ENCODE data around the gene MAGEA1.
"Not testable (repeated sequence)": the region's sequence is repeated elsewhere in the genome, so short reads cannot be mapped to it uniquely, and the experiment has no call there.

The MAGEA1 gene

DNA sequence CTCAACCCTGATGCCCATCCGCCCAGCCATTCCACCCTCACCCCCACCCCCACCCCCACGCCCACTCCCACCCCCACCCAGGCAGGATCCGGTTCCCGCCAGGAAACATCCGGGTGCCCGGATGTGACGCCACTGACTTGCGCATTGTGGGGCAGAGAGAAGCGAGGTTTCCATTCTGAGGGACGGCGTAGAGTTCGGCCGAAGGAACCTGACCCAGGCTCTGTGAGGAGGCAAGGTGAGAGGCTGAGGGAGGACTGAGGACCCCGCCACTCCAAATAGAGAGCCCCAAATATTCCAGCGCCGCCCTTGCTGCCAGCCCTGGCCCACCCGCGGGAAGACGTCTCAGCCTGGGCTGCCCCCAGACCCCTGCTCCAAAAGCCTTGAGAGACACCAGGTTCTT, at the start of gene MAGEA1:
MAGEA1 (plus strand) TSS at position 154 of the 400 bp plus-strand sequence. CDS start 3,106 bp downstream, outside the sequence.
- no peak for FAIRE-seq

DNA sequence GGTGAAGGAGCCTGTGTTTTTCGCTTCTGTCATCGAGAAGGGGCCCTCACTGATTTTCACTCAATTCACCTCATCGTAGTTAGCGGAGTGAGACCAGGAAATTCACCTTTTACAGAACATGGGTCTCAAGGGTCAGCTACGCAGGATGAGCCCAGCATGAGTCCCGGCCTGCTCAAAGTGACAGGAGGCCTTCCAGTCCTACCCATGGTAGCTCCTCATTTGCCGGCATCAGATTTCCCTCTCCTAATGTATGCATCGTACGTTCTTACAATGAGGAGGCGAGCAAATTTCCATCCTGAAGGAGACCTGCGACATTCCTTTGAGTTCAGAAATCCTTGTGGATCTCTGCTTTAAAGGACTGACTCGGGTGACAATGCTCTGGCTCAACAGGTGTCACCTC, 46.2 kb upstream of the MAGEA1 start:
- not testable (repeated sequence) for FAIRE-seq

- FAIRE-seq: peak; percentile 100
Observed at GRCh38 chrX:153139074-153139473, 40.0 kb upstream of the MAGEA1 start.

GRCh38 chrX:153146288-153146687, 32.8 kb upstream of the MAGEA1 start:
- not testable (repeated sequence) for FAIRE-seq

- no peak for FAIRE-seq
Observed at GRCh38 chrX:153153516-153153915, 25.6 kb upstream of the MAGEA1 start.

DNA sequence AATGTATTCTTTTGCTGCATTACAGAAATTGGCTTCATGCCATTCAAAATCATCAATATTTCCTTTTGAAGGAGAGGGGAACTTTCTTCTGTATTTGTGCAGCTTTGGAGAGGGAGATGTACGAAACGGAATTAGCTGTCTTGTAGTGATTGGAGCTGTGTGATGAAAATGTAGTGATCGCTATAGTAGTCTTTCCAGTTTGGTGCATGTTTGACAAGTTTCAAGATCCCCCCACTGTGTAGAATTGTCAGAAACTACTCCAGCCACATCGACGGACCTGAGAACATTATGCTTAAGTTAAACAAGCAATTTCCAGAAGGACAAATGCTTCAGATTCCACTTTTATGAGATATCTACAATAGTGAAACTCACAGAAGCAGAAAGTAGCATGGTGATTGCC, 21.6 kb upstream of the MAGEA1 start:
- FAIRE-seq: no peak

DNA sequence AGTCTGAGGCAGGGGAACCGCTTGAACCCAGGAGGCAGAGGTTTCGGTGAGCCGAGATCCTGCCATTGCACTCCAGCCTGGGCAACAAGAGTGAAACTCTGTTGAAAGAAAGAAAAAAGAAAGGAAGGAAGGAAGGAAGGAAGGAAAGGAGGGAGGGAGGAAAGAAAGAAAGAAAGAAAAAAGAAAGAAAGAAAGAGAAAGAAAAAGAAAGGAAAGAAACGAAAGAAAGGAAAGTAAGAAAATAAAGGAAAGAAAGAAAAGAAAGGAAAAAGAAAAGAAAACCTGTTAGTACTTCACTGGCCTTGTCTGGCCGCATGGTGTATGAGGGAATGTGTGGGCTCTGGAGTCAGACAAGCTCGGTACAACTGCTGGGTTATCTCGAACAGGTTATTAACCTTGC, 20.8 kb upstream of the MAGEA1 start:
- FAIRE-seq: no peak

GRCh38 chrX:153161952-153162351, 17.1 kb upstream of the MAGEA1 start:
- FAIRE-seq: no peak

DNA sequence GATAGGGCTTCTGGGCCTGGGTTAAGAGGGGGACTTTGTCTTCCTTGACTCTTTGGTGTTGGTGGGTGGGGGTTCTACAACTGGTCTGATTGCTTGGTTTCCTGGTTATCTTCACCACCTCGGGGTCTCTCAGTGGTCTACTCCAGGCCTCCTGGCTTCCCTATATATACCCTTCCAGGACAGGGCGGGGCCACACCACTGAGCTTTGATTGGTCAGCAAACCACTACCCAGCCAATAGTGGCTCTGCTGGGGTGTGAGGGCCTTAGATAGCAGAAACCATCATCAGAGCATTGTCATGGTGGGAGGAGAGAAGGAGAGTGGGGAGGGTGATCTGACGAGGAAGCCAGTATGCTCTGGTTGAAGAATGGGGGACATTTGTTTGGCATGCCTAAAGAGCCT, 14.4 kb upstream of the MAGEA1 start:
- FAIRE-seq: no peak

- not testable (repeated sequence) for FAIRE-seq
Observed at GRCh38 chrX:153168423-153168822, 10.7 kb upstream of the MAGEA1 start.

GRCh38 chrX:153181822-153182221, 2.7 kb downstream of the MAGEA1 start:
- no peak for FAIRE-seq

DNA sequence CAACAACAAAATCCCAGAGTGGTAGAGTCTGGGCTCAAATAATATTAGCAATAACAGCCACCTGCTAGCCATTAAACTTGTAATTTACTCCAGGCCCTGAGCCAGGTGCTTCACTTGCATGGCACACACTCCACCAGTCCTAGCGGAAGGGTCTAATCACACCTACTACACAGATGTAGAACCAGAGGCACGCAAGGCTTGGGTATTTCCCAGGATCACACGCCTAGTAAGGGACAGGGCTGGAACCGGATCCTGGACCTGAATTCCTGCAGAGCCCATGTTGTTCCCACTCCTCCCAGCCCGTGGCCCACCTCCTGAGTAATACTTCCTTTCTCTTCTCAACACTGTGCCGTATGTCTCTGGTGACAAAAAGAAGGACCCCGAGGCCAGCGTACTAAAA, 5.7 kb downstream of the MAGEA1 start:
- FAIRE-seq: no peak

- FAIRE-seq: no peak
Observed at GRCh38 chrX:153190381-153190780, 11.3 kb downstream of the MAGEA1 start.

DNA sequence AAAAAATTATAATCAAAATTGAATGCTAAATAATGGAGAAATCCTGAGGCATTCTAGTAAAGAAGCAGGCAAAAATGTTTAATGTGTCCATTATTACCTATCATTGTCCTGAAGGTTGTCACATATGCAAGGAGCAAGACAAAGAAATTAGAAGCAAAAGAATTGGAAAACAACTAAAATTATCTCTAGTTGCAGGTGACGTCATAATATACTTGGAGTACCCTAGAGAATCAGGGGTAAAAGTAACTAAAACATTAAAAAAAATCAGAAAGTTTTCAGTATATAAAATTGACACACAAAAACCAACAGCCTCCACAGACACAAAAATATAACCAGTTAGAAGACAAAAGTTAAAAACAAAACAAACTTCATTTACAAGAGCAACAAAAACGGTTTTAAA, 21.4 kb downstream of the MAGEA1 start:
- no peak for FAIRE-seq

DNA sequence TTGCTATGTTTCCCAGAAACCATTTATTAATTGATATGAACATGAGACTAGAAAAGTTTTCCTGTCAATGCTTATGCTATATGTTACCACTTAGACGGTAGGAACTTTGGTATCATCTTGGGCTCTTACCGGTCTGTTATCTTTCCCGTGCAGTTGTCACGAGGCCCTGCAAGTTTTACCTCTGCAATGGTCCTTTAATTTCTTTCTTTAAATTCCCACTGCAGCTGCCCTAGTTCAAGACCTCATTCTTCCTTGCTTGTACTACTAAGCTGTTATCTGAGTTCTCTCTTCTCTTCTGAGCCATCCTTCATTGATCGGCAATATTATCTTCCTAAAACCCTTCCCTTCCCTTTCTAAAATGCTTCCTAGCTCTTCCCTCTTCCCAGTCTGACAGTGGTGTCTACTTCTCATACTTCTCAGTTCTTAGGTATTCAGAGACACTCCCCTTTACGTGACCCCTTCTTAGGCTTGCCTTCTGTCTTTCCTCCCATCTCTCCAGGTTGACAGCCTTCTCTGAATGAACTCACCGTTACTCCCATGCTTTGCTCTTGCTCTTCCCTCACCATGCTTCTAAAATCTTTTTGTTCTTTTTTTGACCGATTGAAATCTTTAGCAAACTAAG, 27.5 kb downstream of the MAGEA1 start:
- no peak for FAIRE-seq

- no peak for FAIRE-seq
Observed at GRCh38 chrX:153209347-153209746, 30.3 kb downstream of the MAGEA1 start.

GRCh38 chrX:153214934-153215333, 35.9 kb downstream of the MAGEA1 start:
- no peak for FAIRE-seq

DNA sequence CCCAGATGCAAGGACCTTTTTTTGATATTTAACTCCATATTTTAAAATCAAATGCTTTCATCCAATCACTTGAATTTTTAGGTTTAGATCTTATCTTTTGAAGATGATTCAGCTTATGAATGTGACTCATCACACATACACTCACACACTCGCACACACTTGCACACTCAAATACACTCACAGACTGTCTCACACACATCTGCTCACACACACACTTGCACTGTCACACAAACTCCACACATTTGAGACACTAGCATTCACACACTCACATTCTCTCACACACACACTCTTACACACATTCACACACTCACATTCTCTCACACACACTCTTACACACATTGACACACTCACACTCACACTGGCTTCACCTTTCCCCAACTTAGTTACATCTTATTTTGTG, 37.8 kb downstream of the MAGEA1 start:
- no peak for FAIRE-seq

DNA sequence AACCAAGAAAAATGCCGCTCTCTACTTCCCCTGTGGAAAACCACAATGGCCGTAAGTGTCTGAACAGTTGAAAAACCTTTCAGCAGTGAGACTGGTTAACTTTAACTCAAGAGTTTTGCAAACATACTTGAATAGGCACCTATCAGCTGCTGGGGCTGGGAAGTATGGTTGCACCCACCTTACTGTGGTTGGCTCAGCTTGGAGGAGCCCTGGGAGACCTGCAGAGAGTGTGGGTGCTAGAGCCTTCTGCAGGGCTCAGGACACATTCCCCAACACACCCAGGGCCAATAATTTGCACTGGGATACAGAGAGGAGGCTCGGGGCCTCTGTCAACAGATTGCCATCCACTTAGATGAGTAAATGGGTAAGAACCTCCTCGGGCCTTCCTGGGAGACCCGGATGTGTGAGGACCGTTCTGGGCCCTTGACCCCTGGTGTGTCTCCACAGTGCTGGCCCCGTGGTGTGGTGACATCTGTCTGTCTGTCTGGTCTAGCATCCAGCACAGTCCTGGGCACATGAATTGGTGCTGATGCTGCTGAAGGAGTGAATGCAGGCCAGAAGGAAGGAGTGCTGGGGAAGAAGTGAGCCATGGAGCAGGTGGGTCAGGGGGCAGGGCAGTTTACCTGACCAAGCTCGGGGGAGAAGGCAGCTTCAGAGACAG, 46.5 kb downstream of the MAGEA1 start:
- no peak for FAIRE-seq

- FAIRE-seq: no peak
Observed at GRCh38 chrX:153226344-153227185, 47.5 kb downstream of the MAGEA1 start.
